Stomach smooth muscle (tissue), 2 donors: Measurements from ENCODE around the gene CCDC18.
"Not testable (repeated sequence)": the region's sequence is repeated elsewhere in the genome, so short reads cannot be mapped to it uniquely, and the experiment has no call there.

Experiments used
- H3K27ac ChIP-seq: one replicate; pipeline ENCODE4 v1.7.0; 2013; ENCODE audit warnings: mild to moderate bottlenecking, low read length, inconsistent platforms
- H3K27me3 ChIP-seq, 2 donors: one replicate each; pipeline ENCODE4 v1.7.0; 2013; ENCODE audit warnings: low read length in 2 of 2; ENCODE audit not compliant: insufficient read depth in 2 of 2, control insufficient read depth in 1 of 2
- H3K36me3 ChIP-seq, 2 donors: one replicate each; pipeline ENCODE4 v1.7.0; 2013; ENCODE audit warnings: low read length in 2 of 2; ENCODE audit not compliant: control insufficient read depth in 2 of 2, insufficient read depth in 2 of 2
- H3K4me1 ChIP-seq: one replicate; pipeline ENCODE4 v1.7.0; 2013; ENCODE audit warnings: low read length; ENCODE audit not compliant: control insufficient read depth, insufficient read depth
- H3K4me3 ChIP-seq, 2 donors: one replicate each; pipeline ENCODE4 v1.7.0; 2013; ENCODE audit warnings: low read length in 2 of 2
- H3K9ac ChIP-seq, 2 donors: one replicate each; pipeline ENCODE4 v1.7.0; 2013; ENCODE audit warnings: low read length in 2 of 2, mild to moderate bottlenecking in 1 of 2
- H3K9me3 ChIP-seq, 2 donors: one replicate each; pipeline ENCODE4 v1.7.0; 2013; ENCODE audit warnings: low read length in 2 of 2; ENCODE audit not compliant: control insufficient read depth in 2 of 2
- donor health status: healthy.
- donor health status: Pancreatic carcinoma.

The CCDC18 gene

DNA sequence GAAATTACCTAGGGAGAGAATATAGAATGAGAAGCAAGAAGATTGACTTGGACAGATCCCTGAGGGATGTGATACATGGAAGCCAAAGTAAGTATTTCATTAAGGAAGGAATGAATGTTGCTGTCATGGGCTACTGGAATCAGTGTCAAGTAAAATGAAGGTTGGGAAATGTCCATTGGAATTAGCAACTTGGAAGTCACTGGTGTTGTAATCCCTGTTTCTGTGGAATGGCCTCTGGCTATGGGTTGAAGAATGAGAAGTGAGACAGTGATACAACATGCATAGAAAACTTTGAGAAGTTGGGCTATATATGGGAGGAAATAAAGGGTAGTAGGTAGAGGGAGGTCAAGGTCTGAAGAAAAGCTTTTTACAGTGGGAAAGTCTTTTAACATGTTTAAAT is 54.7 kb downstream of the CCDC18 start:
- Histone ChIP-seq H3K4me3 (no peak overlapping the region), H3K9ac (no peak overlapping the region), H3K4me1 (no peaks in the 10 kb centered on the region), H3K9me3 (no peaks in the 10 kb centered on the region), H3K27ac (no peak overlapping the region), H3K36me3 (no peaks in the 10 kb centered on the region), H3K27me3 (no peaks in the 10 kb centered on the region)

DNA sequence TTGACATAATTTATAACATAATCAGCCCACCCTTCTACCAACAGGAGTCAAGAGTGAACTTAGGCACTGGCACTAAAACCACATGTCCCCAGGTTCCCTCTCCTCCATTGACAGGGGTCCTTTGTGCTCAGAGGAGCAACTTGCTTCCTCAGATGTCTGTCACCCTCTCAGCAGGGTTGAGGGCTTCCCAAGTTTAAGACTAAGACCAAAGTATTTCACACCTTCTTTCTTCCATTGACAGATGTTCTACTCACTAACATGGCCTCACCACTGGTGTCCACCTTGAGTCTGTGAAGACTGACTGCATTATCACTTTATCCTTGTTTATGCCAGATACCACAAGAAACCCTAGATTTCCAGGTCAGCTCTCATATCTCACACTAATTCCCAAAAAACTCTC is 56.5 kb downstream of the CCDC18 start:
- Histone ChIP-seq H3K9me3 (no peaks in the 10 kb centered on the region), H3K27me3 (no peaks in the 10 kb centered on the region), H3K36me3 (no peaks in the 10 kb centered on the region), H3K4me1 (no peaks in the 10 kb centered on the region), H3K9ac (no peak overlapping the region), H3K27ac (no peak overlapping the region), H3K4me3 (no peak overlapping the region)

DNA sequence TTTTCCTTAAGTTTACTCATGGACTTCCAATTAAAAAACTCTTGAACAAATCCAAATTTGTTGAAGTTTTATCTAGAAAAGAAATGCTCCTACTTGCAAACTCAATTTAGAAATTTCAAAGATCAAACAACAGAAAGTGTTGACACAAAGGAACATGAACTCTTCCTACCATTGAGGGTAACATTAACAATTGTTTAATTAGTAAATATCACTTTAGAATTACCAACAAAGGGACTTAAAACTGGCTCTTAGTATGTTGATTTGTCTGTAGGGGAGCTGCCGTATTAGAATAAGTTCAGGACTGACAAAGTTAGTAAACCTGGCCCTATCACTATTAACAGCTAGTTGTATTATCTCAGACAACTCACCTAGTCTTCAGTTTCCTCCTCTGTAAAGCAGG is 57.9 kb downstream of the CCDC18 start:
- no peaks in the 10 kb centered on the region for H3K9me3 ChIP-seq
- H3K4me3 ChIP-seq = no peak overlapping the region
- H3K27ac ChIP-seq = no peak overlapping the region
- no peaks in the 10 kb centered on the region for H3K27me3 ChIP-seq
- no peaks in the 10 kb centered on the region for H3K4me1 ChIP-seq
- no peaks in the 10 kb centered on the region for H3K36me3 ChIP-seq
- H3K9ac ChIP-seq = no peak overlapping the region

DNA sequence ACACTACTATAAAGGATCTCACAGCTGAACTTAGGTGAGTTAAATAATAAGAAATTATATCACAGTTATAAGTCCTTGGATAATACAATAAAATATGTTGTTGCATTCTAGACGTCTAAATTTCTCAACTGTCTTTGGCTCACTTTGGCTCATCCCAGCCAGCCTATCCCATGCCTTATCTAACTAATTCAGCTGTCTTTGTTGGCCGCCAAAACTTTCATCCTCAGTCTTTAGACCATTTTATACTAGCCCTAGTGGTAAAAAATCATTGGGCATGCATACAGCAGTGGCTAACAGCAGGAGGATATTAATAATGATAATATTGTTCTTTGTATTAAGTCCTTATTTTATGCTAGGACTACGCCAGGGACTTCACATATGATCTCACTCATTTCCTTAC is 59.3 kb downstream of the CCDC18 start:
- no peaks in the 10 kb centered on the region for H3K9me3 ChIP-seq
- no peak overlapping the region for H3K9ac ChIP-seq
- H3K4me3 ChIP-seq = no peak overlapping the region
- no peaks in the 10 kb centered on the region for H3K36me3 ChIP-seq
- H3K27ac ChIP-seq = no peak overlapping the region
- H3K4me1 ChIP-seq = no peaks in the 10 kb centered on the region
- H3K27me3 ChIP-seq = no peaks in the 10 kb centered on the region

DNA sequence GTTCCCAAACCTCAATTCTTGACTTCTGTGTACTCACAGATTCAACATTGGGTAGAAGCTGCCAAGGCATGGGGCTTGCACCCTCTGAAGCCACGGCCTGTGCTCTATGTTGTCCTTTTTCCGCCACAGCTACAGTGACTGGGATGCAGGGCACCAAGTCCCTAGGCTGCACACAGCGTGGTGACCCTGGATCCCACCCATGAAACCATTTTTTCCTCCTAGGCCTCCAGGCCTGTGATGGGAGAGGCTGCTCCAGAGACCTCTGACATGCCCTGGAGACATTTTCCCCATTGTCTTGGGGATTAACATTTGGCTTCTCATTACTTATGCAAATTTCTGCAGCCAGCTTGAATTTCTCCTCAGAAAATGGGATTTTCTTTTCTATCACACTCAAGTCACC is 62.7 kb downstream of the CCDC18 start:
- H3K4me1 ChIP-seq, H3K36me3 ChIP-seq, H3K27ac ChIP-seq, H3K9me3 ChIP-seq, H3K27me3 ChIP-seq, H3K9ac ChIP-seq, H3K4me3 ChIP-seq: not testable (repeated sequence)

DNA sequence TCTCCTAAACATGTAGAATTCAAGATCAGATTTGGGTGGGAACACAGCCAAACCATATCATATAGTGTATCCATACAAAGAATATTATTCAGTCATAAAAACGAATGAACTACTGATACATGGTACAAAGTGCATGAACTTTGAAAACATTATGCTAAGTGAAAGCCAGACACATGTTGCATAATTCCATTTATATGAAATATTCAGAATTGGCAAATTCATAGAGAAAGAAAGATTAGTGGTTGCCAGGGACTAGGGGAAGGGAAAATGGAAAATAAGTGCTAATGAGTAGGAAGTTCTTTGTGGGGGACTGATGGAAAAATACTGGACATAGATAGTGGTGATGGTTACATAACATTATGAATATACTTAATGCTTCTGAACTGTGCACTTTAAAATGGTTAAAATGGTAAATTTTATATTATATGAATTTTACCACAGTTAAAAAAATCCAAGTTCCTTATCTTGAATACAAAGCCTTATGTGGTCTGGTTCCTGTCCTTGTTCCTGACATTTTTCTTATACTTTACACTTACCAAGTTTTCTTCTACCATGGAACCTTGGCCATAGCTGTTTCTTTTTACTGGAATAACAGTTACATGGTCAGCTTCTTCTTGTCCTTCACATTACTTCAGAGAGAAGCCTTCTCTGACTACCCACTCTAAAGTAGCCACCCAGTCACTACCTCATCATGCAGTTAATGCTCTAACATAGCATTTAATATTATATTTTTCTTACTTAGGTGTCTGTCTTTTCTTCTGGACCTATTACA is 64.0 kb downstream of the CCDC18 start:
- Histone ChIP-seq H3K36me3 (no peaks in the 10 kb centered on the region), H3K4me3 (no peak overlapping the region), H3K9me3 (no peaks in the 10 kb centered on the region), H3K27me3 (no peaks in the 10 kb centered on the region), H3K9ac (no peak overlapping the region), H3K27ac (no peak overlapping the region), H3K4me1 (no peaks in the 10 kb centered on the region)

DNA sequence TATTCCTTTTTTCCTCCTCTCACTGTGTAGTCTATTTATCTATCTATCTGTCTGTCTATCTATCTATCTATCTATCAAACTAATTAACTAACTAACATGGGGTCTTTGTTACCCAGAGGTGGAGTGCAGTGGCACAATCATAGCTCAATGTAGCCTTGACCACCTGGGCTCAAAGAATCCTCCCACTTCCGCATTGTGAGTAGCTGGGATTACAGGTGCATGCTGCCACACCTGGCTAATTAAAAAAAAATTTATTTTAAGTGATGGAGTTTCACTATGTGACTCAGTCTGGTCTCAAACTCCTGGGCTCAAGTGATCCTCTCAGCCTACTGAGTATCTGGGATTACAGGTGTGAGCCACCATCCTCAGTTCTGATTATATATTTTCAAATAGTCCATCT is 71.4 kb downstream of the CCDC18 start:
- no peaks in the 10 kb centered on the region for H3K27me3 ChIP-seq
- H3K27ac ChIP-seq = no peak overlapping the region
- no peaks in the 10 kb centered on the region for H3K4me1 ChIP-seq
- no peak overlapping the region for H3K4me3 ChIP-seq
- no peak overlapping the region for H3K9ac ChIP-seq
- no peaks in the 10 kb centered on the region for H3K36me3 ChIP-seq
- H3K9me3 ChIP-seq = peaks cover 0 to 3% of the 10 kb centered on the region in 2 donors

DNA sequence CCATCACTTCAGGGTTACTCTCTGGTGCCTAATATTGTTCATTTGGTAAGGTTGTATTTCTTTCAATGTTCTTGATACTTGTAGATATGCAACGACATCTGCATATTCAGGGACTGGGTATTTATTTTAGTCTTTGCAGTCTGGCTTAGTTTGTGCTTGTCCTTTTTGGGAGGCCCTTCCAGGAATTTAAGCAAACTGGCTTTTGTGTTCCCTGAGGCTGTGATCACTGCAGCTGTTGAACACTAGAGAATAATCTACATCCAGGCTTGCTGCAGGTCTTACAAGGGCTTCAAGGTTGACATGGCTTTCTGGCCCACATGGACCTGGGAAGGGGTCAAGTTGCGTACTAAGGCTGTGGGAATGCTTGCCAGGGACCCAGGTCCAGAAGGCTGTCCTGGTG is 72.1 kb downstream of the CCDC18 start:
- H3K27ac ChIP-seq = no peak overlapping the region

DNA sequence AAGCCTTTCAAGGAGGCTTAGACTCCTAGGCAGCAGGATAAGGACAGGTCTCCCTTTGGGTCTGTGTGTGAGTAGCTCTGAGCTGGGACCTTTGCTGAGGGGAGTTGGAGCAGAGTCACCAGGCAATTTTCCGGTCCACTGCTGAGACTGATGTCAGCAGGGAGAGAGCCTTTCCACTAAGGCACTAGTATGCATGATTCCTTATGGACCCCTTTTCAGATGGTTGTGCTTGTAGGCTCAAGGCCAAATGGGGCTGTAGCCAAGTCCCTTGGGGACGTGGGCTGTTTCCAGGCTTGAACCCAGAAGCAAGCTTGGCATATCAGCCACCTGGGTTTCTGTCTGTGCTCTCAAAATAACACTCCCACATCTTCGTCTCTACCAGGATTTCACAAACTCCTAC is 73.0 kb downstream of the CCDC18 start:
- H3K9me3 ChIP-seq = peaks cover 0 to 3% of the 10 kb centered on the region in 2 donors
- H3K4me3 ChIP-seq = no peak overlapping the region
- H3K9ac ChIP-seq = no peak overlapping the region
- H3K4me1 ChIP-seq = no peaks in the 10 kb centered on the region
- H3K36me3 ChIP-seq = no peaks in the 10 kb centered on the region
- H3K27me3 ChIP-seq = no peaks in the 10 kb centered on the region
- no peak overlapping the region for H3K27ac ChIP-seq

More for the DNA sequence above, 72.1 kb downstream of the CCDC18 start:
- H3K9ac ChIP-seq = no peak overlapping the region
- peaks cover 0 to 3% of the 10 kb centered on the region in 2 donors for H3K9me3 ChIP-seq
- H3K36me3 ChIP-seq = no peaks in the 10 kb centered on the region
- H3K4me1 ChIP-seq = no peaks in the 10 kb centered on the region
- no peak overlapping the region for H3K4me3 ChIP-seq
- H3K27me3 ChIP-seq = no peaks in the 10 kb centered on the region

DNA sequence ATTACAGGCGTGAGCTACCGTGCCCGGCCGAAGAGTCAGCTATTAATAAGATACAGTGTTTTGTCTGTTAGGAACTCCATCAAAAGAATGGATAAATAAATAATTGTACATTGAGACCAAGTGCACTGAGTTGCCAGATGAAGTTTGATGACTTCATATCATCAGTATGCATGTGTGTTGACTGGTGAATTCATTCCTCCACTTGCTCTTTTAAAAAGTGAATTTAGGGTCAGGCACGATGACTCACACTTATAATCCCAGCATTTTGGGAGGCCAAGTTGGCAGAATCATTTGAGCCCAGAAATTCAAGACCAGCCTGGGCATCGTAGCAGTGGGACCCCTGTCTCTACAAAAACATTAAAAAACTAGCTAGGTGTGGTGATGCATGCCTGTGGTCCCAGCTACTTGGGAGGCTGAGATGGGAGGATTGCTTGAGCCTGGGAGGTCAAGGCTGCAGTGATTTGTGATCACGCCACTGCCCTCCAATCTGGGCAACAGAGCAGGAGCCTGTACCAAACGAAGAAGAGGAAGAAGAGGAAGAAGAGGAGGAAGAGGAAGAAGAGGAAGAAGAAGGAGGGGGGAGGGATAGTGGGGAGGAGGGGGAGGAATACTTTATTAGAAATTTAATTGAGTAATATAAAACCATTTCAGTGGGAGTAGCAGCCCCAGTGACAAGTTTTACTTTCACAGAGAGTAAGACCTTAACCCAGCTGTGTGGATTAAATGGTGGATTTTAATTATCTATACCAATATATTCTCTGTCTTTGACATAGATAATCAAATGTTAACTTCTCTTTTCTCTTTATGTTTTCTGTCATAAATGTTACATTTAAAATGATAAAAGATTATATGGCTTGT is 74.9 kb downstream of the CCDC18 start:
- no peaks in the 10 kb centered on the region for H3K4me1 ChIP-seq
- no peak overlapping the region for H3K9ac ChIP-seq
- H3K27me3 ChIP-seq = no peaks in the 10 kb centered on the region
- H3K27ac ChIP-seq = no peak overlapping the region
- H3K36me3 ChIP-seq = no peaks in the 10 kb centered on the region
- no peak overlapping the region for H3K4me3 ChIP-seq
- peaks cover 0 to 3% of the 10 kb centered on the region in 2 donors for H3K9me3 ChIP-seq

DNA sequence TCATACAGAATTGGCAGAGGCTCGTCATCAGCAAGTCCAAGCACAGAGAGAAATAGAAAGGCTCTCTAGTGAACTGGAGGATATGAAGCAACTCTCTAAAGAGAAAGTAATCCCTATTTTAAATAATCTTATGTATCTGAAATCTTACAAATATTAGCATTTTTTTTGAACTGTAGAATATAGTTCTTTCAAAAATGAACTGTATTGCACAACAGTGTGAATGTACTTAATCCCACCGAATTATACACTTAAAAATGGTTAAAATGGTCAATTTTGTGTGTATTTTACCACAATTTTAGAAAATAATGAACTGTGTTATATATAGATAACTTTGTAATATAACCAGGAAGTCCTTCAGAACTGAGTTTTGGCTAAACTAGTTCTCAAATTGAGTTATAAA is 75.9 kb downstream of the CCDC18 start:
- Histone ChIP-seq H3K27ac (no peak overlapping the region), H3K9me3 (peaks cover 0 to 3% of the 10 kb centered on the region in 2 donors), H3K4me1 (no peaks in the 10 kb centered on the region), H3K9ac (no peak overlapping the region), H3K27me3 (no peaks in the 10 kb centered on the region), H3K4me3 (no peak overlapping the region), H3K36me3 (no peaks in the 10 kb centered on the region)
